HG03135 (cell line): Measurements from ENCODE around the gene CCDC30.
"Not testable (repeated sequence)": the region's sequence is repeated elsewhere in the genome, so short reads cannot be mapped to it uniquely, and the experiment has no call there.

ENCODE experiments used
- ATAC-seq: cut with Tn5 transposase; IDR thresholded peaks from one replicate; pipeline ENCODE4 v1.9.1; 2021; ENCODE audit warnings: mild to moderate bottlenecking, moderate library complexity; ENCODE audit not compliant: unreplicated experiment

CCDC30 gene

DNA sequence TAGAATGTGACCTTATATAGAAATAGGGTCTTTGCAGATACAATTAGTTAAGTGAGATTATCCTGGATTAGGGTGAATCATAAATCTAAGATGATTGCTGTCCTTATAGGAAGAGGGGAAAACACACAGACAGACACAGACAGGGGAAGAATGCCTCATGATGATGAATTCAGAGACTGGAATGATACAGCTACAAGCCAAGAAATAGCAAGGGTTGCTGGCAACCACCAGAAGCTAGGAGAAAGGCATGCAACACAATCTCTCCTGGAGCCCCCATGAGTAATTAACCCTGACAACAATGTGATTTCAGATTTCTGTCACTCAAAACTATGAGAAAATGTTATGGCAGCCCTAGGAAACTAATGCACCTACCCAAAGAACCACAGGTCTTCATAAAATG is 176.0 kb downstream of the CCDC30 start:
- no peak for ATAC-seq

DNA sequence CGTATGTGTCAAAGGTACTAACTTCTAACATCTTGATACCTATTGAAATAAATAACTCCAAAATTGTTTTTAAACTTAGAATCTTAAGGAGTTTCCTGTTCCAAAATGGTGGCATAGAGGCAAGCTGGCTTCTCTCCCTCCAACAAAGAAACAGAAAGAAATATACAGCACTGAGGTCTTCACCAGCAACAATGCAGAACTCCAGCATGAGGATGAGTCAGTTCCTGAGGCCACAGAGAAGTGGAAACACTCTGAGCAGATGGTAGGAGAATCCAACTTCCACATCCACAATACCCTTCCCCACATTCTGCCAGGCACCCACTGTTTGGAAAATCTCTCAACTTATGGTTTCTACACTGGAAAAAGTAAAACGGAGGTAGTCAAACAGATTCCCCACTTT is 183.0 kb downstream of the CCDC30 start:
- no peak for ATAC-seq

DNA sequence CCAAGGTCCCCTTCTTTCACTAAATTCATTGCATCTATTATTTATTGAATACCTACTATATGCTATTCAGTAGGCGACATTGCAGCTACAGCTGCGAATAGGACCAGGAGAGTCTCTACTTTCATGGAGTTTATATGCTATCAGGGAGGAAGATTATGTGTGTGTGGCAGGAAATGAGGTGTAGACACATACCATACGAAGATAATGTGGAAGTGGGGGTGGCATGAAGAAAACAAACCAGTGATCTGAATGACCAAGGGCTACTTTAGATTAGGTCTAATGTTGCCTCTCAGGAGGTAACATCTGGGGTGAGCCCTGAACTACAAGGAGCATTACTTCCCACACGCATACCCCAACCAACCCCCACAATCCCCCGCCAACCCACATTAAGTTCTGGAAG is 194.1 kb downstream of the CCDC30 start:
- ATAC-seq: no peak

DNA sequence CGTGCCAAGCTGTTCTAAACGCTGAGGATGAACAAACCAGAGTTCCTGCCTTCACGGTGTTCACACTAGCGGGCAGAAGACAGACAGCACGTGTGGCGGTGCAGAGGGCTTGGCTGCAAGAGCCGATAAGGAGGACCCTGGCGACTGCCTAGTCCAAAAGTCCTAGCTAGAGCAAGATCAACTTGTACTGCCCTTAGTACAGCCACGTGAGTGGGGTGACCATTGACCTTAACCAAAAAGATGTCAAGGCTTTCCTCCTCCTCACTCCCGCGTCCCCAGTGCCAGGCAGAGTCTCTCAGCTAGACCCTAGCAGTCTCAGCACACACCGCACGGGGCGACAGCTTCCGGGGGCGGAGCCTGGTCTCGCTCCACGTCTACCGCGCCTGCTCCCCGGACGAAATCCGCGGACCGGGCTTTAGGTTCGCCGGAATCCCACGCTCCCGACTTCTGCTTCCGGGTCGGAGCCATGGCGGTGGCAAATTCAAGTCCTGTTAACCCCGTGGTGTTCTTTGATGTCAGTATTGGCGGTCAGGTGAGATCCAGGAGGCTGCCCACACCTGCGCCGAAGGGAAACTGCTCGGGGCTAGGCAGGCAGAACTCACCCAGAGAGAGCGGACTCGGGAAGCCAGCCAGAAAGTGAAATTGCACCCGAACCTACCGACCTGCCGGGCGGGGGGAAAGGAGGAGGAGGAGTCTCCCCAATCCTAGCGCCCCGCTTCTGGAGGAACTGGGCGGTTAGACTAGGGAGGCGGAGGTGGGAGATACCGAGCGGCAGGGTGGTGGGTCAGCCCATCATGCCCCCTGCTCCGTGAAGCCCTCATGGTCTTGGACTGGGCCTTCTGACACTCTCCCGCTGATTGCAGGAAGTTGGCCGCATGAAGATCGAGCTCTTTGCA is 195.1 kb downstream of the CCDC30 start, which contains the start of gene PPIH:
Gene PPIH (plus strand): TSS at position 443 of the 896 bp plus-strand sequence. CDS start 24 bp downstream, at position 467.
- ATAC-seq: peak; percentile 92

DNA sequence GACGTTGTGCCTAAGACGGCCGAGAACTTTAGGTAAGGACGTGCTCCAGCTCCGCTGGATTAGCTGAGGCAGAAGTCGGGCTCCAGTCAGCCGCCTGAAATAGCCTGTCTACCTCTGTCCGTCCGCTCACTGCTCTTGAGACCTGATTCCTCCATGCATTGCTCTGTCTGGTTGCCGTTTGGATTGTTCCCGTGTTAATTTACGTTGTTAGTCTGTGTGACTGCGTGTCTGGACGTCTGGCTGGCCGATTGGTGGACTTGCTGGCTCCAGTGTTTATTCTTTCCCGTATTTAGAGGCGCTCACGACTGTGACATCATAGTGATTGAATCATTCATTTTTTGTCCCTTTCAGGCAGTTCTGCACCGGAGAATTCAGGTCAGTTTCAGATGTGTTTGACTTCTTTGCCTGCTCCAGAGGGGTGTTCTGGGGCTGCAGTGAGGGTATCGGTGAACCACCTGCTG is 195.8 kb downstream of the CCDC30 start:
- ATAC-seq: no peak

DNA sequence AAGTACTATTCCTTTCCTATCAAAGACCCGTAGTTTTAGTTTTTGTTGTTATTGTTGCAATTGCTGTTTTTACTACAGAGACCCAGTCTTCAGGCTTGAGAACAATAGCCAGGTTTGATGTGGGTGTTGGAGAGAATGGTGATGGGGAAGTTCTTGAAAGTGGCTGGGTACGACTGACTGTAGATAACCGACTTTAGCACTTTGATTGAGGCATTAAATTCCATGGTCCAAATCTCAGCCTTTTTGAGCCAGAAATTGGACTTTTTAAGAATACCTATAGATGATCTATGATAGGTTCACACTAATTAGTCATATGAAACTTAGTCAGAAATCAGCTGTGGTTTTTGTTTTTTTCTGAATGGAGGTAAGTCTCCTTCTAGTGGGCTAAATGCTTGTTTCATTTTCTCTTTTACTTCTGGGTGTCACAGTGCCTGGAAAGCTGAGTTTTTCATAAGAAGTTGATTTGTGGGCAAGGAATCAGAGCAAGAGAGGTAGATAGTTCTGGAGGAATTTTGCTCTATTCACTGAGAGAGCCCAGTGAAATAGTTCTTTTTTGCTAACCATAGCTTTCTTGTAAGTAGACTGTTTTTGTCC is 197.9 kb downstream of the CCDC30 start:
- no peak for ATAC-seq

DNA sequence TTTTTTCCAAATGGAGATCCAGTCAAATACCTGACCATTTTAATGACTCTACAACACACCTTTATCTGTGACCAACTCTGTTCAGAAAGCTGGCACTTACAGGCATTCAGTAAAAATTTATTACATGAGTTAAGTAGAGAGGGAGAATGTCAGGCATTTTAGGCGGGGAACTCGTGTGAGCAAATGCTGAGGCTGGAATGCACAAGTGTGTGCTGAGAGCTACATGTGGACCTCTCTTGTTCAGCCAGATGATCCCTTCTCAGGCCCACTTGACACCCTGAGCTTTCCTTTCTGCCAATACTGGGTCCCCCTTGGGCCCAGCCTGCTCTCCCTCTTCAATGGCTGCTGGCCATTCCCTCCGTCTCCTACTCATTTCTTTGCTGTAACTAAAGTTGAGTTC is 206.8 kb downstream of the CCDC30 start:
- ATAC-seq: no peak

DNA sequence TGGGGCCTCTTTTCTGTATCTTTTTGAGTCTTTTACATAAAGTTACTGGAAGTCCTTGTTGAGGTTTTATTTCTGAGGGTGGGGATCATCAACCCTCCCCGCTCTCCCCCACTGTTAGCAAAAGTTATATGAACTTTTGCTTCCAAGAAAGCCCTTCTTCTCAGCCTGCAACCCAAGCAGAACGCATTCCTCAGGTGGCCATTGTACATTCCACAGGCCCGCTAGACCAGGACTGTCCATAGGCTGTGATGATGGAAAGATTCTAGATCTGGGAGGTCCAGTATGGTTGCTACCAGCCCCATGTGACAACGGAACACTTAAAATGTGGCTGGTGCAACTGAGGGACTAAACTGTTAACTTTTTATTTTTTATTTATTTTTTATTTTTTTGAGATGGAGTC is 207.3 kb downstream of the CCDC30 start:
- no peak for ATAC-seq

DNA sequence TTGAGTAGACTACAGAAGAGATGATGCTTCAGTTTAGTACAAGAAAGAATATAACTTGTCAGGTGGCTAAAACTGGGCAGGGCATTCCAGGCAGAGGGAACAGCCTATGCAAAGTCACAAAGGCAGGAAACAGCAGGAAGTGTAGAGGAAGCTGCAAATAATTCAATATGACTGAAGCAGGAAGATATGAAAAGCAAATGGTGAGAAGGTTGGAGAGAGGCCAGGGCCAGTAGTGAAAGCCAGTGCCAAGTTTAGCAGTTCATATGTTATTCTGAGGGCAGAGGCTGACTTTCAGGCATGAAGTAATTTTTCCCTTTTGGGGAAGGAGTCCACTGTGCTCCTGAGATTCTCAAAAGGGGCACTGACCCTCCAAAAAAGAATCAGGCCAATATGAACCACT is 211.1 kb downstream of the CCDC30 start:
- ATAC-seq: no peak

DNA sequence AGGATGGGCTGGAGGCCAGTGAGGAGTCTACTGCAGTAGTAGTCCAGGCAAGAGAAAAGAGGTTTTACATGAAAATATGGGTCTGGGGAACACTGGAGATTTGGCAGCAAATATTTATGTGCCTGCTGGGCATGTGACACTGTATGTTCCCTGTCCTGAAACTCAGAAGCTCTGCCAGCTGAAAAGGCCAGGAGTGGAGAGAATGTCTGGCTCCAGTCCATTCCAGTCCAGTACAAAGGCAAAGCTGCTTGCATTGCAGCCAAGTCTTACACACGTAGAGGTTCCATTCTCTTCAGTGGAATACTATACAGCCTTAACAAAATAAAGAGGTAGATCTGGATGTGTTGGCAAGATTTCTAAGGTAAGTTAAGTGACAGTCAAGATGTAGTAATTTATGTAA is 211.6 kb downstream of the CCDC30 start:
- no peak for ATAC-seq

DNA sequence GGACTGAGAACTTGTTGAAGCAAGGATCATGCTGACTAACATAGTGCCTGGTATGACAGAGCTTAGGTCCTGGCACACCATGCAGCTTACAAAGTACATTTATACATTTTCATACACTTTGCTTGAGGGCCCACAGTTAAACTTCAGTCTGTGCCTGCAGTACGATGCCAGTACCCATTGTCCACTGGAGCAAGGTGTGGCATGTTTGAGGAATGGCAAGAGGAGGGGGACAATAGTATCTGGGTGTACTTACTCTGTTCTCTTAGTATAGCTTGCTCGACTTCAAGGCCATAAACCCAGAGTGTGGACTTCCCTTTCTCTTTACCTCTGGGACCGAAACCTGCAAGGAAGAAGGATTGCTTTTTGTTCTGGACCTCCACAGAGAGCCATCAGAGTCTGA is 212.4 kb downstream of the CCDC30 start:
- ATAC-seq: no peak

DNA sequence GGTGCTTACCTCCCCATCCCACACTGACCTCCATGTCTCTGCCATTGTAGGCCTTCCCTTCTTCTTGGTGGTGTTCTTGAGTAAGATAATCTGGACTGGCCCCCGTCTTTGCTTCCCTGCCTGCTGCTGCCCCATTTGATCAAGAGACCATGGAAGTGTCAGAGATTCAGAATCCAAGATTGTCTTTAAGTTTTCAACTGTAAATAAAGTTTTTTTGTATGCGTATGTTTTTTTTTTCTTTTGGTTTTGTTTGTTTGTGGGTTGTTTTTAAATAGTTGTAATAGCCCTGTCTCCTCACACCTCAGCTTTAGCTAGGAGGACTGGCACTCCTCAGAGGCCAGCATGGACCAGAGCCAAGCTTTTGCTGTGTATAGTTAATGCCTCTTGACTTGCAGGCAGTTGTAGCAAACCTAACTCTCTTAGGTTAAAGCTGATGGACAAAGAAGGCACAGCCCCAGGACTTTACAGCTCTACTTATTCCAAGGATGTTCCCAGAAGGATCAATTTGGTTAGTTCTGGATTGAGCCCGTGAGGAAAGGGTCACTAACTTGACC is 213.5 kb downstream of the CCDC30 start:
- ATAC-seq: no peak

DNA sequence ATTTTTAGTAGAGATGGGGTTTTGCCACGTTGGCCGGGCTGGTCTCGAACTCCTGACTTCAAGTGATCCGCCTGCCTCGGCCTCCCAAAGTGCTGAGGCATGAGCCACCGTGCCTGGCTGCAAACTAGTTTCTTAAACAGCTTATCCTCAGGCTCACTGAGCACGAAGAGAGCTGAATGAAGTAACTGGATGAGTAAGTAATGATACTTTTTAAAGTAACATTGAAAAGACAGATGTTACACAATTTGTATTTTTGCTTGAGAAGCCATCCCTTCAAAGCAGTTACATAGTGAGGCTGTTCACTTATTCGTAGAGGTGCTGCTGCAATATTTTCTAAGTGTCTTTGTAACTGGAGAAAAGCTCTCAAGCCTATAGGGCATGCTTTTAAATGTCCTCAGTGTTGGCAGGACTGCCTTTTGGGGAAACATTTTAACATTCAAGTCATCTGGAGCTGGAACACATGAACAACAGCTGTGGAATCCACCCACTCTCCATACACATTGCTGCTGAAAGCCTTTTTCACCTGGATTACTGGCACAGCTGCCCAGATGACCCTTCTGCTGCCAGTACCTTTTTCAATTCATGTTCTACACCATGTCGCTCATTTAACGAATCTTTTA is 216.4 kb downstream of the CCDC30 start:
- ATAC-seq: no peak

DNA sequence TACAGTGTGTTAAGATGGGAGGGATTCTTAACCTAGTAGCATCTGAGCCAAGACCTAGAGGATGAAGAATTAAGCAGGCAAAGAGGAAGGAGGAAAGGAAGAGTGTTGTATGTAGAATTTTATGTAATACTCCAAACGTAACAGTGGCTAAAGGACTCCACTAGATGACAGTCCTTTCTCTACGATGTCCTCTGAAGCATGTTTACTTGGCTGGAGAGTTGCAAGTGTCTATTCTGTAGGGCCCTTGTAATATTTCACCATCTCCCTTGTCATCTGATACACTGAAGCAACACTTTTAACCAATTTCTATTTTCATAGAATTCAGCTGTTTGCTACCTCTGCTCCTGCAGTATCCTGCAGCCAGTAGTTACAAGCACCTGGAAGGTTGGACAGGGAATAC is 217.0 kb downstream of the CCDC30 start:
- ATAC-seq: no peak

DNA sequence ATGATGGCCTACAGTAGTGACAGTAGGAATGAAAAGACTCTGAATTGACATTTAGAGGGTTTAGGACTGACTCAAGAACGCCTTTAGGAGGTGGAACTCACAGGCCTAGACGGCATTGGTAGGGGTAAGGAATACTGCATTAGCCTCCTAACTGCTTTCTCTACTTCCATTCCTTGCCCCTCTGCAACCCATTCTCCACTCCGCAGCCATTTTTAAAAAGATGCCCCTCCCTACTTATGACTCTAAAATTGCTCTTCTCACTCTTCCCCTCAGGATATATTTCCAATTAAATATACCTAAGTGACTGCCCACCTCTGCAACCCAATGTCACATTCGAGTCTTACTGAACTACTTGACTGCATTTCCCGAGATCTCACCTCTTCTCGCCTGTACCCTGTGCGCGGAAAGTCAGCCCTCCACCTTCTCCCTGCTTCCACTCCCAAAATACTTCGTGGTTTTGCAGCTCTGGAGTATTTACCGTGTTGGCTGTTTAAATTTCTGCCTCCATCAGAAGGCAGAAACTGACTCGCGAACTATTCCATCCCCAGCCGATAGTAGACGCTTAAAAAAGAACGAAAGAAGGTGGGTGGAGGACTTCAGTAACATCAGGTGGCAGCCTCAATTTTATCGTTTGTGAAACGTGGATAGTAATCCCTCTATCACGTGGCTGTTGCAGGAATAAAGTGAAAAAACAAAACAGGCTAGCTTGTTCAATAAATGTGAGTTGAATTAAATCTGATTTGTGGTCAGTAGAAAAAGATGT is 218.0 kb downstream of the CCDC30 start:
- no peak for ATAC-seq

DNA sequence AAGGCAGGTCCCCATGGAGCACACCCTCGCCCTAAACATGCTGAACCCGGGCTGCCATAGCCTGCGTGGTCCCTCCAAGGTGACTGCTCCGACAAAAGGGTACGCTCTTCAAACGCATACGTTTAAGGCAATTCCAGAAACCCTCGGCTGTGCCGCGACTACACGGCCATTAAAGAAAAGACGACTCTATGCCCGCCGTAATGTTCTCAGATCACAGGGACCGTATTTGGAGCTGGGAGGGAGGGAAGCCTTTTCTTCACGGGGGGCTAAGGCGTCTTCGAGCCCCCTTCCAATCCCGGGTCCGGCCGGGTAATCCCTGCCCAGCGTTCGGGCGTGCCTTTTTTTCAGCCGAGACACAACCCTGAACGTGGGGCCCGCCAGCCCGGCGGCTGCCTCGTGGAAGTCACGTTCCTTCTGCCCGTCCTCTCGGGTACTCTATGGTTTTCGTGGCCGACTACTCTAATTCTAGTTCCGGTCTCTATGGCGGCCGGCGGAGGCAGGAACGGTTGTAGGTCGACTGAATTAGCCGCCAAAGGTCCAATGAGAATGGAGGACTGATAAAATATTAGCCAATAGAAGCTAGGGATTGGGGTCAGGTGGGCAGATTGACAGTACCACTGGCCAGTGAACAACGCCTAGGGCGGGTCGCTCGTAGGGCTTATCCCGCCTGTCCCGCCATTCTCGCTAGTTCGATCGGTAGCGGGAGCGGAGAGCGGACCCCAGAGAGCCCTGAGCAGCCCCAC is 218.8 kb downstream of the CCDC30 start, which contains the start of gene YBX1:
Gene YBX1 (plus strand): TSS at position 678 of the 743 bp plus-strand sequence. CDS start 148 bp downstream, outside the sequence.
- peak; percentile 92 for ATAC-seq

DNA sequence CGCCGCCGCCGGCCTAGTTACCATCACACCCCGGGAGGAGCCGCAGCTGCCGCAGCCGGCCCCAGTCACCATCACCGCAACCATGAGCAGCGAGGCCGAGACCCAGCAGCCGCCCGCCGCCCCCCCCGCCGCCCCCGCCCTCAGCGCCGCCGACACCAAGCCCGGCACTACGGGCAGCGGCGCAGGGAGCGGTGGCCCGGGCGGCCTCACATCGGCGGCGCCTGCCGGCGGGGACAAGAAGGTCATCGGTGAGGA is 219.3 kb downstream of the CCDC30 start:
- not testable (repeated sequence) for ATAC-seq

DNA sequence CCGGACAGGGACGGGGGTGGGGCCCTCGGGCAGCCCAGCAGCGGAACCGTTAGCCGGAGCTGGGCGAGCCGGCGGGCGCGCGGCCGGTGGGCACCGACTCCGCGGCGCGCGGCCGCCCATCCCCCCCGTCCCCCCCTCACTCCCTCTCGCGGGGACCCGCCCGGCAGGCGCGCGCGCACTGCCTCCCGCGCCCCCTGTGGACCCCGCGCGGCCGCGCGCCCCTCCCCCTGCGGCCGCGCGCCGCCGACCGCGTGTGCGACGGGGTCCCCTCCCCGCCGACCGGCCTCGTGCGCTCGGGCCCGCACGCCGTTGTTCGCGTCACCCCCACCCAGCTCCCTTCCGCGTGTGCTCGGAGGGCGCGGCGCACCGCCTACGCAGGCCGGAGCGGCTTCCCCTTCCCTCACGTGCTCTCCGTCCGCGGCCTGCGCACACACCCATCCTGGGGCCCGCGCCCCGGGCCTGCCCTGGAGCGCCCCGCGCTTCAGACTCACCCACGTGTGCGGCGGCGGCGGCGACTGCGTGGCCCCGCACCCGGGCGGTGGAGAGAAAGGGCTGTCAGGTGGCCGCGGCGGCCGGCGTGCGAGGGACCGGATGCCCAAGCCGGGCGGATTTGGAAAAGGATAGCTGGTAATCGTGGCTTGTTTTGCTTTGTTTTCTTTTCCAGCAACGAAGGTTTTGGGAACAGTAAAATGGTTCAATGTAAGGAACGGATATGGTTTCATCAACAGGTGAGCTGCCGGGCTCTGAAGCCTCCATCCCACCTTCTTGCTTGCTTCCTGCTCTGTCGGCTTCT is 219.8 kb downstream of the CCDC30 start:
- ATAC-seq: peak; percentile 36

DNA sequence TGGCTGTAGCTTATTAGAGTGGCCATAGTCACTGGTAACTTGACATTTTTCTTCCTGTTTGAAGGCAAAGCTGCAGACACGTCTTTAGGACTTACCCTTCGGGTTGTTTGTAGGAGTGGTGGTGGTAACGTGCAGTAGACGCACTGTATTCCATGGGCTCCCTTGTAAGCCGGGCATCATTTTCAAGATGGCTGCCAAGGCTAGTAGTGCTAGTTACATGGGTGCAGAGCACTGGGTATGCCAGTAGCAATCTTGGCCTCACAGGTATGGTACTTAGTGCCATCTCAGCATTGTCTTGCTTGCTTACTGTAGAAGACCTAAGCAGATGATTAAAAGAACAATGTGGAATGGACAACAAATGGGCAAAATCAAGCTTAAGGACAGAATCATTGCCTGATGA is 221.1 kb downstream of the CCDC30 start:
- no peak for ATAC-seq
